Limb (tissue), 2 donors: Measurements from ENCODE around the gene RSPH9.

Source experiments
- DNase-seq, 2 donors: peaks; one replicate each; pipeline ENCODE4 v3.0.0-alpha.2; 2016; ENCODE audit errors: extremely low spot score in 2 of 2

Gene RSPH9, protein sequence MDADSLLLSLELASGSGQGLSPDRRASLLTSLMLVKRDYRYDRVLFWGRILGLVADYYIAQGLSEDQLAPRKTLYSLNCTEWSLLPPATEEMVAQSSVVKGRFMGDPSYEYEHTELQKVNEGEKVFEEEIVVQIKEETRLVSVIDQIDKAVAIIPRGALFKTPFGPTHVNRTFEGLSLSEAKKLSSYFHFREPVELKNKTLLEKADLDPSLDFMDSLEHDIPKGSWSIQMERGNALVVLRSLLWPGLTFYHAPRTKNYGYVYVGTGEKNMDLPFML

DNA sequence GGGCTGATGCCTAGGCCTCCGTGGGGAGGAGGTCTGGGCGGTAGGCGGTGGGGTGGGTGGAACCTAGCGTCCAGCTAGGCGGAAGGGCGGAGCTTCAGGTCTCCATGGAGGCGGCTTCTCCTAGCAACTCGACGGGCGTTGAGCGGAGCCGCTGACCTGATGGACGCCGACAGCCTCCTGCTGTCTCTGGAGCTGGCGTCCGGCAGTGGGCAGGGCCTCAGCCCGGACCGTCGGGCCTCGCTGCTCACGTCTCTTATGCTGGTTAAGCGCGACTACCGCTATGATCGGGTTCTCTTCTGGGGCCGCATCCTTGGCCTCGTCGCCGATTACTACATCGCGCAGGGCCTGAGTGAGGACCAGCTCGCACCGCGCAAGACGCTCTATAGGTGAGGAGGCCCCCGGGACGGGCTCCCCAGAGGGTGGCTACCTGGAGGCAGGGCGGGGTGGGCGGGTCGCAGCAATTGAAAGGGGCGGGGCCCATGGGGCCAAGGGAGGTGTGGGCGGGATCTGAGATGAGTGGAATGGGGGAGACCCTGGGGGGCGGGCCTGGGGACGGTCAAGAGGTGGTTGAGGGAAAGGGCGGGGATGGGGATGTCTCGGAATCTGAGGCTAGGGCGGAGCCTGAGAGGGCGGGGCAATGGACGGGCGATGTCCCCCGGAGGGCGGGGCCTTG is at the start of gene RSPH9:
TSS of gene RSPH9 (plus strand) at position 97 of the 673 bp plus-strand sequence. CDS start at position 160, 63 bp downstream.
- DNase-seq = peak; percentile 70 to 78

DNA sequence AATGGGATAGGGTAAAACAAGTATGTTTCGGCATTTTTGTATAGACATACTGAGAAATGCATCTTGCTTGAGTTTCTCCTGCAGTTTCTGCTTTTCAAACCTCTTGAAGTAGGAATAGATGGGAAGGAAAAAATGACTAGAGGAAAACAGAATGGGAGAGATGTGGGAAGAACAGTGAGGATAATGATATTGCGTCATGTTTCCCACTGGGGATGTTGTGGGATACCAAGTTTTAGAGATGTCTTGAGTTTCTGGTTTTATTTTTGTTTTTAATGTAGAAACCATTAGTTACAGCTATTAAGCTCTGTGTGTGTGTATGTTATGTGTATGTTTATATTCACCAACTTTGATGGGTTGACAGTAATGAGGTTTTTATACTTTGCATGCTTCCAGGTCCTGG is 44.2 kb upstream of the RSPH9 start:
- DNase-seq = no peak

DNA sequence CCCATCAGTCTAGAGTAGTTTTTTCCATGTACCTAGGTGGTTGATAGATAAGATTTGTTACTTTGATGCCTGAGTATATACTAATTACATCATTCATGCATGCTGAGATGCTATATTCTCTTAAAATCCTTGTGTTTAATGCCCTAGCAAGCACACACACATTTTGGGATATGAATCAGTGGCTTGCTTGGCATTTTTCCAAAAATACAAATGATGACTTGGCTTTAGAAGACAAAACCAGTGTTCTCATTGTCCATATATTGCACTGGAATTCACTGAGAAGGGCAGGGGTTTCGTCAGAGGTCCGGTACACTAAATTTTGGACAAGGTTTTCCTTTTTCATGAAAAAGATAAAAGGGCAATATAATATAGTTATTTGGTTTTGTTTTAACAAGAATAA is 40.7 kb upstream of the RSPH9 start:
- no peak for DNase-seq

DNA sequence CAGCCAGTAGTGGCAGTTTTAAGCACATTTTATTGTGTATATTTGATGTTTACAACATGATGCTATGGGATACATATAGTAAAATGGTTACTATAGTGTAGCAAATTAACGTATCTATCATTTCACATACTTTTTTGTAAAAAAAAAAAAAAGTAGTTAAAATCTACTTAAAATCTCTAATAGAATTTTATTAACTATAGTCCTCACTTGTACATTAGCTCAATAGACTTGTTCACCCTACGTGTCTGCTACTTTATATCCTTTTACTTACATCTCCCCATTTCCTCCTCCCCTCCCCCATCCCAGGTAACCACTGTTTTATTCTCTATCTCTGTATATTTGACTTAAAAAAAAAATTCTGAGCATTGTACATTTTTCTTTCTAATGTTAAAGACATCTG is 38.8 kb upstream of the RSPH9 start:
- DNase-seq = no peak

DNA sequence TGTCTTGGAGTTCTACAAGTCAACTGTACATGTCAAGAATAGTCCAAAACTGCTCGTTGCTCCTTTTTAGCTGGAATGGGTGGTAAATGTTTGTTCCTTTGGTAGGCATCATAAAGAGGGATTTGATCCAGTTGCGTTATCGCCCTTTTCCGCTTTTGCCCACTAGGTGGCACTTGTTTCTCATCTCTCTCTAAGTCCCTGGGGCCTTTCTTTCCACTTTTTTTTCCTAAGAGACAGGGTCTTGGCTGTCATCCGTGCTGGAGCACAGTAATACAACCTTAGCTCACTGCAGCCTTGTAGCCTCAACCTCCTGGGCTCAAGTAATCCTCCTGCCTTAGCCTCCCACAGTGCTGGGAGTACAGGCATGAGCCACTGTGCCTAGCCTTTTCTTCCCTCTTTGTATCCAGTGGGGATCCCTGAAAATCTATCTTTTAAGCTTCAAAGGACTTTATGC is 36.5 kb upstream of the RSPH9 start:
- peak; percentile 72 to 75 for DNase-seq

DNA sequence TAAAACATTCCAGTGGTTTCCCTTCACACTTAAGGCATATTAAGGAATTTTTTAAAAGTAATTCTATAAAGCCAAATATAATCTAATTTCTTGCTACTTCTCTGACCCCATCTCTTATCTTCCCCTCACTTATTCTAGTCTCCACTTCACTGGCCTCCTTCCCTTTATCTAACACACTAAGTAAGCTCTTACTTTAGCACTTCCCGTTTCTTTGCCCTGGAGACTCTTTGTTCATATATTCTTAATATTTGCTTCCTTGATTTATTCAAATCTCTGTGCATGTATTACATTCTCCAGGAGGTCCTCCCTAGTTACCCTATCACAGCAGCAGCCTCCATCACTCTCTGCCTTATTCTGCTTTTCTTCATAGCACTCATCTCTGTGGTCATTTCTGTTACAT is 36.0 kb upstream of the RSPH9 start:
- no peak for DNase-seq

DNA sequence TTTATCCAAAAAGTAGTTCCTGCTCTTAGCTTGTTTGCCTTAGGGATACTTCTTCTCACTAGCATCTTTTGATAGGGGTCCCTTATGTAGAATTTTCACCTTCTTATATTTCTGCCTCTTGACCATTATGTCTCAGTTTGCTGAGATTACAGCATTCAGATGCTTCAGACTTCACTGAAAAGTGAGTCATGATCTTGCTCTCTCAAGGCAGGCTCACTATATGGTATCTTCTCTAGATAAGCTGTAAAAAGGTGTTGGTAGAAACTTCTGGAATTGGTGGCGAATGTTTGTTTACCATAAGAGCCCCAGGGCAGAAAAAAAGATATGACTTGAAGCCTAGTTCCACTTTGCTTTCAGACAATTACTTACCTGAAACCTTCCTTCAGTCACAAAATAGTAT is 35.4 kb upstream of the RSPH9 start:
- DNase-seq = no peak

DNA sequence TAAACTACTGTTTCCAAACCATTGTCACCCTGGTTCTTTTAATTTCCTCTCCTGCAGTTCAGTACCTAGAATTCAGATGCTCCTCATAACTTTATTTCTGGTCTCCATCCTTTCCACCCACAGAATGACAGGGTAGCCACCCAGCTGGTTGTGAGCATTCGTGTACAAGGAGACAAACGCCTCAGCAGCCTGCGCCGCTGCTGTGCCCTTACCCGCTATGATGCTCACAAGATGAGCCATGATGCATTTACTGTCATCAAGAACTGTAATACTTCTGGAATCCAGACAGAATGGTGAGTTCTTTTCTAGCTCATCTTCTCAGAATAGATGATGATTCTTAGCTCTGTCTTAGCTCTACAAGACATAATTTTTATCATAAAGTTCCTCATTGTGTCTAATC is 34.4 kb upstream of the RSPH9 start:
- DNase-seq = no peak

DNA sequence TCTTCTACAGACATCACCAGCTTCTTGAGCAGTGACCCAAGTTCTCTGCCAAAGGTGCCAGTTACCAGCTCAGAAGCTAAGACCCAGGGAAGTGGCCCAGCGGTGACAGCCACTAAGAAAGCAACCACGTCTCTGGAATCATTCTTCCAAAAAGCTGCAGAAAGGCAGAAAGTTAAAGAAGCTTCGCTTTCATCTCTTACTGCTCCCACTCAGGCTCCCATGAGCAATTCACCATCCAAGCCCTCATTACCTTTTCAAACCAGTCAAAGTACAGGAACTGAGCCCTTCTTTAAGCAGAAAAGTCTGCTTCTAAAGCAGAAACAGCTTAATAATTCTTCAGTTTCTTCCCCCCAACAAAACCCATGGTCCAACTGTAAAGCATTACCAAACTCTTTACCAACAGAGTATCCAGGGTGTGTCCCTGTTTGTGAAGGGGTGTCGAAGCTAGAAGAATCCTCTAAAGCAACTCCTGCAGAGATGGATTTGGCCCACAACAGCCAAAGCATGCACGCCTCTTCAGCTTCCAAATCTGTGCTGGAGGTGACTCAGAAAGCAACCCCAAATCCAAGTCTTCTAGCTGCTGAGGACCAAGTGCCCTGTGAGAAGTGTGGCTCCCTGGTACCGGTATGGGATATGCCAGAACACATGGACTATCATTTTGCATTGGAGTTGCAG is 31.0 kb upstream of the RSPH9 start:
- no peak for DNase-seq

DNA sequence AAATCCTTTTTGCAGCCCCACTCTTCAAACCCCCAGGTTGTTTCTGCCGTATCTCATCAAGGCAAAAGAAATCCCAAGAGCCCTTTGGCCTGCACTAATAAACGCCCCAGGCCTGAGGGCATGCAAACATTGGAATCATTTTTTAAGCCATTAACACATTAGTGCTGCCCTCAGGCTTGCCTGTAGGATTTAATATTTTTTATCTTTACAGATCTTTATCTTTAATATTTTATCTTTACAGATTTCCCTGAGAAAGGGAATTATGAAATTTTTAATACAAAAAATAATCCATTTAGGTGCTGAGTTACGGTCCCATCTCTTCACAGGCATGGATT is 30.5 kb upstream of the RSPH9 start:
- DNase-seq = no peak

DNA sequence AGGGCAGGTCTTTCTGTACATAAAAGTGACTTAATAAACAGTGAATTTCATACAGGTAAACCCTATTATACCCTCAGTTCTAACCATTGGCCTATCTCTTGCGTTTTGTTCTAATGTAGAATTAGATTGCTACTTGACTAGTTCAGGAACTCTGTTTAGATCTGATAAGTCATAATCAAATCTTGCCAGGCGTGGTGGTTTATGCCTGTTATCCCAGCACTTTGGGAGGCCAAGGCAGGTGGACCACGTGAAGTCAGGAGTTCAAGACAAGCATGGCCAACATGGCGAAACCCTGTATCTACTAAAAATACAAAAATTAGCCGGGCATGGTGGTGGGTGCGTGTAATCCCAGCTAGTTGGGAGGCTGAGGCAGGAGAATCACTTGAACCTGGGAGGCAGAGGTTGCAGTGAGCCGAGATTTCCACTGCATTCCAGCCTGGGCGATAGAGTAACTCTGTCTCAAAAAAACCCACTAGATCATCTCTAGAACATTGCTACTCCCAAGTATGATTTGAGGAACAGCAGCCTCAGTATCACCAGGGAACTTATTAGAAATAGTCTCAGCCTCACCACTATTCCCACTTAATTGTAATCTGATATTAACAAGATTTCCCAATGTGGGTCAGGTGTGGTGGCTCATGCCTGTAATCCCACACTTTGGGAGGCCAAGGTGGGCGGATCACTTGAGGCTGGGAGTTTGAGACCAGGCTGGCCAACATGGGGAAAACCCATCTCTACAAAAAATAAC is 27.9 kb upstream of the RSPH9 start:
- DNase-seq = no peak

DNA sequence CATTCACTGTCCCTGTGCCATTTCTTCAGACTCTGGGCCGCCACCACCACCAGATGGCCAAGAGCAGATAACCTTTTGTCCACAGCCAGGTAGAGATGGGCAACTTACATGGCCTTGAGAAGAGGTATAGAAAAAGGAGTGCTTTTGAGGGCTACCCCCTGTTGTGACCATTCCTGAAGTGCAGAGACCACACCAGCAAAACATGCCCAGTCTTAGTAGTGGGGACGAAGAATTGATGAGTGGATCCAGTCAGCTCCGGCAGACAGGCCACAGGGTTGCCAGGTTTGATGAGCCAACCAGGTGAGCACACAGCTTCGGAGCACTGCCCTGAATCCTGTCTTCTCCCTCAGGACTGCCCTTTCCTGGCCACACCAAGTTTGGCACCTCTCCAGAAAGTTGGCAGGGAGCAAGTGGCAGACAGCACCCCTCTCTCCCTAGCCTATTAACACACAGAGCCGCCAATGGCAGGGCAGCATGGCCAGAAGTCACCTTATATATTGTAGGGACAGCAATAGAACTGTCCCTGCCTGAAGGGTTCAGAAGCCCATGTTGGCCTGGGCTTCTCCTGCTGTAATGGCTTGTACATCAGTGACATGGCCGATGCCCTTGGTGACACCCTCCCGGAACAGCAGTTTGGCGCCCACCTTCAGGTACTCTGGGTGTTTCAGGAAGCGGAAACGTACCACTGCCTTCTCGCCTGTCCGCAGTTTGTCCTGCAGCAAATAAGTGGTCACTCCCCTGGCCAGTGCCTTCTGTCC is 23.6 kb upstream of the RSPH9 start:
- DNase-seq = no peak

DNA sequence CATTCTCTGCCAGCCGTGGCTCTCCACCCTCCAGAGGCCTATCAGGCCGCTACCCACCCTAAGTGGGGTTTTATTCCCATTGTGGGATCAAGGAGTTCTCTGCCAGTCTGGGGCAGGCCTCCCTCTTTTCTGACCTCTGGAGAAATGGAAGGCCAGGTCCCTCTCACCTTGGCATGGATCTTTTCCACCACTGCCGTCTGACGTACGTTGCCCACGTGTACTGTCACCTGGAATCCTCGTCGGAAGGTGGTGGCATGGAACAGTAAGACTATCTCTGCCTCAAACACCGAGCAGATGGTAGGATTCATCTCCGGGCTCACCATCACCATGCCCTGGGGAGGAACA is 23.0 kb upstream of the RSPH9 start:
- no peak for DNase-seq

DNA sequence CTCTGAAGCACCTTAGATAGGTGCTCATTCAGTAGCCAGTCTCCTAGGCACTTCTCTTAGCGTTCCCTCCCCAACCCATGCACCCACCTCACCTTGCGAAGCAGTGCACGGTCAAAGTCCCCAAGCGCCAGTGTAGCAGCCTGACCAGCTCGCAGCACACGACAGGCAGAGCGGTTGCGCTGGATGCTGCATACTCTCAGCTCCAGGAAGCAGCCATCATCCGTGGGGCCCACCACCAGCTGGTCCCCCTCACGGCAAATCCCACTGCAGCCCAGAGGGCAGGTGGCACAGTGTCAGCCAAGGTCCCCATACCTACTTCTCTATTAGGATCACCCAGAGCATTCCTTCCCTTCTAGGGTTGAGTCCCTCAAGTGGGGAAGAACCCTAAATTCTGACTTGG is 22.3 kb upstream of the RSPH9 start:
- DNase-seq = no peak

DNA sequence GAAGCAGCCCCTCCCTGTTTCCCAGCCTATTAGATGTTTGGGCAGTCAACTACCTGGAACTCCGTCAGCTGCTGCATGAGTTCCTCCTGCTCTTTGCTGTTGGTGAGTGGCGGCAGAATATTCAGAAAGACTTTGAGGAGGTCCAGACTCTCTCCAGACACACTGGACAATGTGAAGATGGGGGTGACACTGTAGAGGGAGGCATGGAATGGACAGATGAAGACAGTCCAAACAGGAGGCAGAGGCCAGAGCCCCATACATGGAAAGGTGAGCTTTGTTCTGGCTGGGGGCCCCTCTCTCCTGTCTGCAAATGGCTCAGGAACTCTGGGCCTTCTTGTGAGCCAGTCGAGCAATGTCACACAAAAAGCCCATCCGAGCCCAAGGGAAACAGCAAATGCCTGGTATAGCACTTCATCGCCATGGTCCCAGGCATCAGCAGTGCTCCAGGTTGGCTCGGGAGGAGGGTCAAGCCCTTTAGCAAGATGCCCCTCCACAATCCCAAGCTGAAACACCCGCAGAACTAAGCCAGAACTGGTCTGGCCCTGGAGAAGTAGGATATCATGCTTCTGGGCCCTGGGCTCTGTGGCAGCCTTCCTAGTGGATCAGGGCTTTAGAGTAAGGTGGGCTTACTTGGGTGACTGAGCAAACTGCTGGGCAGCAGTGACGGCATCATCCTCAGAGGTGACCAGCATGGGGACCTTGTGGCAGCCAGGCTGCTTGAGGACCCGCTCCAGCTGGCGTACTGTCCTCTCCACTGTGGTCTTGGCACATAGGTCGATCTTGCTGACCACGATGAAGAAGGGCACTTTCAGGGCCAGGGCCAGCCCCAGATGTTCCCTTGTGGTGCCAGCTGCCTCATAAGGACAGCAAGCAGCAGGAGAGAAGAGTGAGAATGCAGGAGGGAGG is 20.7 kb upstream of the RSPH9 start:
- no peak for DNase-seq

DNA sequence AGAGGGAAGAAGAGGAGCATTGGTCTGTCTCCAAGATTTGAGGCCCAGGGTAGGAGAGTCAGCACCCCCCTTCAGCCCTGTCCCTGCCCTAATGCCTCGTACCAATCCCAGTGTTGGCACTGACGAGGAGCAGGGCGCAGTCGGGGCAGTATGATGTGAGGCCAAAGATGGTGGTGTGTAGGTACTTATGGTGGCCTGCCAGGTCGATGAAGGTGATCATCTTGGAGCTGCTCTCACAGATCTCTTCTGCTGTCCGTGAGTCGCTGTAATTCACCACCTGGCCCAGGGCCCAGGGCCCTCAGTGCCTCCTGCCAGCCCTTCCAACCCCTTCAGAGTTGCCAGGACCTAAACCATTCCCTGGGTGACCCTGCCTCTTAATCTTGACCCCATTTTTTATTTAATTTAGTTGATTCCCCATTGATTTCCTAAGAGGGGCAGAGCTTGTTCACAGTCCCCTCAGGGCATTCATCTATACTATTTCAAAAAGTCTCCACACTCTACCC is 20.0 kb upstream of the RSPH9 start:
- no peak for DNase-seq

DNA sequence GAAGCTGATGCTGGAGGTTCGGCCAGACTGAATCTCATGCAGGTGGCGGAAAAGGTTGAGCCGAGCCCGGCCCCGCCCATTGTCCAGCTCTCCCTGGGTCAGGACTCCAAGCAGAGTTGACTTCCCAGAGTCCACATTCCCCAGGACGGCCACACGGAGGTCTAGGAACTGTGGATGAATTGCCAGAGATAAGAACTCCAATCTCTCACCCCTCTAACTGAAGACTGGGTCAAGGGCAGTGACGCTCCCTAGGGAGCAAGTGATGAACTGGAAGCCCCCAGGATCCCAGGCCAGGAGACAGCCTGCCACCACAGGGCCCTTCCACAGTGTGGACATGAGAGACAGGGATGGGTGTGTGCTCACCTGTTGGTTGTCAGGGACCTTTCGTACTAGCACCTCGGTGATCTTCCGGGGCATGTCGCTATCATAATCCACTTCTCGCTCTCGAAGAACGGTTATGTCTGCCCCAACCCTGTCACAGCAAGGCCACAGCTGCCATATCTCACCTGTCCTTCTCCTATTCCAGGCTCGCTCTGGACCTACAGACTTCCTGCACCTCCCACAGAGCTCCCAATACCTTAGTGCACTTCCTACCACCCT is 19.3 kb upstream of the RSPH9 start:
- DNase-seq = no peak

DNA sequence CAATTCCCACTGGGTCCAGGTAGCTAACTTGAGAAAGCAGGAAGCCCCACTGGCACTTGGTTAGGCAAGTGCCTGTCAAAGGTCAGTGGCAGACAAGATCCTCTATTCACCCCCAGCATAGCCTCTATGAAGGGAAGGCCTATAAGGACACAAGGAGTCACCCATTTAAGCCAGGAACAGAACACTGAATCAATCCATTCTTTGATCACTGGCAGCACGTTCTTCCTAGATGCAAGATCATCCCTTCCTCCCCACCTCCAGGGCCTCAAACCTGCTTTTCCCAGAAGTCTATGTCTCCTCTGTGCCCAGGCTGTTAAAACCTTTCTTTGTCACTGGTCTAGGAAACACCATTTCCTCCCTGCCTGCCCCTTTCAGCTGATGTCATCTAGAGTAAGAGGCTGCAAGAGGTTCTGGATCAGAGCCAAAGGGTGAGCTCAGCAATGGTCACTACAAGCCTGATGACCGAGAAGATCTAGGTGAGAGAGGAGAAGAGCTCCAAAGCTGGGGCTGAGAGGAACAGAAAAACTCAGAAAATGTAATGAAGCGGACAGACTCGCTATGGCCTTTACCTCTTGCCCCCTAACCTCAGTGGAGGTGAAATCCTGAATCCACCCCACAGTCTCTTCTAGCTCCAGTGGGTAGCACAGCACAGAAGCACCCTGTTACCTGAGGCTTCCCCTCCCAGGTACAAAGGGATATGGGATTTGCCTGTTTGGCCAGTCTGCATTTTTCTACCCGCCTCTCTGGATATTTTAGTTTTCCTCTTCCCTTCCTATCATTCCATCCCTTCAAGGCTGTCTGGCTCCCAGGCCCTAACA is 17.6 kb upstream of the RSPH9 start:
- DNase-seq = peak in 1 of 2 donors; percentile 35
